H1 (cell line): ENCODE results near the gene NTN5. TPM values are rescaled to one million over a fixed set of nuclear protein-coding genes. Genes with fewer than 3 reads are reported as not detected.
A peak's percentile ranks its signal among the peaks of the same experiment; 100 is the strongest.

ENCODE experiments used
- ATF2 ChIP-seq: IDR thresholded peaks from 2 replicates; pipeline ENCODE4 v1.6.1; 2012; ENCODE audit warnings: low read length, inconsistent platforms
- CEBPB ChIP-seq: IDR thresholded peaks from 2 replicates; pipeline ENCODE4 v1.6.1; 2012; ENCODE audit warnings: low read depth, low read length
- CTCF ChIP-seq, 3 experiments: IDR thresholded peaks; 1 replicate in 2 of 3; 2 replicates in 1 of 3; pipeline versions ENCODE4 v1.5.1 to v1.6.1; 2011; ENCODE audit warnings: low read length in 3 of 3, mild to moderate bottlenecking in 3 of 3, inconsistent platforms in 2 of 3, low read depth in 1 of 3, moderate library complexity in 1 of 3; ENCODE audit not compliant: insufficient read depth in 1 of 3; ENCODE audit errors: control extremely low read depth in 1 of 3
- EP300 ChIP-seq, 2 experiments: IDR thresholded peaks; 1 replicate in 1 of 2; 2 replicates in 1 of 2; pipeline ENCODE4 v1.6.1; 2011 to 2012; ENCODE audit warnings: low read depth in 2 of 2, low read length in 2 of 2, mild to moderate bottlenecking in 2 of 2, borderline replicate concordance in 1 of 2, inconsistent platforms in 1 of 2, moderate library complexity in 1 of 2
- EZH2 ChIP-seq: fragments of 200-600 bp; sonication (generic); IDR thresholded peaks from 2 replicates; pipeline ENCODE4 v1.7.1; 2012; ENCODE audit warnings: low read depth, mild to moderate bottlenecking, moderate library complexity, low read length, inconsistent platforms; ENCODE audit not compliant: severe bottlenecking
- GTF2F1 ChIP-seq: IDR thresholded peaks from 2 replicates; pipeline ENCODE4 v1.6.1; 2012; ENCODE audit warnings: low read depth, low read length, improper control_type of control experiment, borderline replicate concordance
- HDAC2 ChIP-seq, 2 experiments: fragments of 300-600 bp in 1 of 2; sonication (generic) in 1 of 2; IDR thresholded peaks; 2 replicates each; pipeline ENCODE4 v1.6.1; 2011 to 2012; ENCODE audit warnings: low read depth in 2 of 2, low read length in 2 of 2, mild to moderate bottlenecking in 2 of 2, moderate library complexity in 2 of 2, borderline replicate concordance in 1 of 2, inconsistent platforms in 1 of 2
- JUN ChIP-seq: IDR thresholded peaks from 2 replicates; pipeline ENCODE4 v1.6.1; 2011; ENCODE audit warnings: low read depth, mild to moderate bottlenecking, improper control_type of control experiment, low read length
- MAX ChIP-seq: IDR thresholded peaks from 2 replicates; pipeline ENCODE4 v1.6.1; 2012; ENCODE audit warnings: inconsistent platforms
- PHF8 ChIP-seq: fragments of 200-600 bp; sonication (generic); conservative IDR thresholded peaks from 2 replicates; pipeline ENCODE4 v1.7.1; 2012; ENCODE audit warnings: low read depth, mild to moderate bottlenecking, inconsistent platforms, low read length, moderate library complexity
- POLR2AphosphoS5 ChIP-seq: IDR thresholded peaks from 2 replicates; pipeline ENCODE4 v1.6.1; 2011; ENCODE audit warnings: low read depth, low read length
- POU5F1 ChIP-seq: IDR thresholded peaks from 2 replicates; pipeline ENCODE4 v1.6.1; 2011; ENCODE audit warnings: low read depth, mild to moderate bottlenecking, low read length, moderate library complexity
- RXRA ChIP-seq: IDR thresholded peaks from 2 replicates; pipeline ENCODE4 v1.6.1; 2011; ENCODE audit warnings: low read depth, mild to moderate bottlenecking, low read length, moderate library complexity; ENCODE audit not compliant: insufficient read depth
- SIX5 ChIP-seq: IDR thresholded peaks from 2 replicates; pipeline ENCODE4 v1.6.1; 2011; ENCODE audit warnings: mild to moderate bottlenecking, low read depth, low read length
- SP1 ChIP-seq: IDR thresholded peaks from 2 replicates; pipeline ENCODE4 v1.6.1; 2011; ENCODE audit warnings: low read depth, low read length
- SP2 ChIP-seq: IDR thresholded peaks from 2 replicates; pipeline ENCODE4 v1.6.1; 2012; ENCODE audit warnings: mild to moderate bottlenecking, low read length, inconsistent platforms
- SRF ChIP-seq: IDR thresholded peaks from 2 replicates; pipeline ENCODE4 v1.6.1; 2011; ENCODE audit warnings: mild to moderate bottlenecking, low read depth, low read length, moderate library complexity
- TBP ChIP-seq: IDR thresholded peaks from 2 replicates; pipeline ENCODE4 v1.6.1; 2011; ENCODE audit warnings: low read depth, low read length, improper control_type of control experiment
- TEAD4 ChIP-seq: IDR thresholded peaks from 2 replicates; pipeline ENCODE4 v1.6.1; 2012; ENCODE audit warnings: low read depth, low read length, inconsistent platforms, mixed read lengths
- polyA plus RNA-seq, 7 experiments: library from polyadenylated mRNA; depleted of rRNA in 3 of 7; stranded (reverse) in 5 of 7; unstranded in 2 of 7; fragments of >200 nt in 5 of 7; fragments of 200-250 nt in 2 of 7; gene quantifications; 1 replicate in 5 of 7; 2 replicates in 1 of 7; 4 replicates in 1 of 7; pipeline versions ENCODE4 v1.2.1 to v1.2.3, GENCODE V29; 2011 to 2013; ENCODE audit warnings: missing spikeins in 2 of 7, mixed read lengths in 2 of 7
- total RNA-seq: library from RNA; stranded (reverse); fragmentation: NEBNext Ultra II Directional; extraction: Animal tissue kit (Norgen Biotek cat#: 25700); gene quantifications from 2 replicates; pipeline ENCODE4 v1.2.1, GENCODE V29; 2021

NTN5 gene
- total and polyA plus RNA-seq, 2 of the 8 experiments (the other 6 are each of a cell fraction or from before 2014, with no cell fraction given), result 0.47 to 0.85 TPM

- TF ChIP-seq ATF2 (peak; percentile 86), EP300 (IDR thresholded peaks at IDR 0.05; ENCODE audit: borderline replicate concordance in 1 of 2, low read depth in 2 of 2, low read length in 2 of 2) (peak in 1 of 2 experiments; percentile 54; a peak in 1 of 3 replicates), EZH2 (no peak), JUN (no peak), GTF2F1 (no peak), SP2 (no peak), CEBPB (peak; percentile 39; the same call in 1 of the 2 replicates), SIX5 (no peak), TBP (peak; percentile 27; the same call in 1 of the 2 replicates), PHF8 (no peak), SP1 (peak; percentile 85), TEAD4 (no peak), POU5F1 (no peak), MAX (peak; percentile 49; the same call in 1 of the 2 replicates), HDAC2 (IDR thresholded peaks at IDR 0.05; ENCODE audit: borderline replicate concordance in 1 of 2, low read depth in 2 of 2, low read length in 2 of 2) (0 out of 4 replicates have a peak, but pooled peaks of 1 of the 2 experiments have one; percentile 35), RXRA (no peak), SRF (no peak), POLR2AphosphoS5 (peak; percentile 88), CTCF (IDR thresholded peaks at IDR 0.05; ENCODE audit: control extremely low read depth in 1 of 3, insufficient read depth in 1 of 3, low read depth in 1 of 3, low read length in 3 of 3) (no peak)
These were observed 58.2 kb downstream of the NTN5 start, which contains the start of gene FAM83E (continued) for GRCh38 chr19:48614436-48615230.
